RPMI8226 (cell line): ENCODE measurements around the gene ACTN2.

Source experiments
- DNase-seq: peaks from one replicate; pipeline ENCODE4 v3.0.0-alpha.2; 2015

ACTN2 gene

DNA sequence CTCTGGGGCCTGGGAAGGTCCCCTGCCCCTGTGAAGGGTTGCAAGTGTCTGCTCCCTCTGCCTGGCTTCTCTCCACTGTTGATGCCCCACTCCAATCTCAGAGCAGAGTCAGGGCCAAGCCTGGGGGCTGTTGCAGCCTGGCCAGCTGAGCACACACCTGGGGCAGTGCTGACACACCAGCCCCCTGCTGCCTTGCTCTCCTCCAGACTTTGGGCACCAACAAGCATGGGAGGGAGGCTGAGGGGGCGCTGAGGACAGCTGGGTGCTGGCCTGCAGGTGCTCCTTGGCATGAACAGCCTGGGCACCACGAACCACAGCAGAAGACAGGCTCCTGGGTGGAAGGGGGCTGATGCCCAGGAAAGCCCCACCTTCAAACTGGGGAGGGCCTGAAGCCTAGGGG, 99.2 kb downstream of the ACTN2 start:
- no peak for DNase-seq

DNA sequence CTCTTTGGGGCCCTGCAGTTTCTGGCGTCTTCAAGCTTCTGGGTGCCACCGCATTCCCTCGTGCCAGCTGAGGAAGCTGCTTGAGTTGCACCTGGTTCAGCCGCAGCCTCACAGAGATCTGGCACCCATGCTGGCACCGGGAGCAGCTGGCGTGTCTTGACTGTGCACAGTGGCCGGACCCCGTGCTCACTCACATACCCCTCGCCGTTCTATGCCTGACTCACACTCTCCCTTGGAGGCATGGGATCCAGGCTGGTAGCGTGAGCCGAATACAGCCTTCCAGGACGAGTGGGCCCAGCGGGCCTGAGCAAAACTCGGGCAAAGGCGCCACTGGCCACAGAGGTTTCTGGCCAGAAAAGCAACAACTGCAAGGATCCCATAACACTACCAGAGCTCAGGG, 100.2 kb downstream of the ACTN2 start:
- DNase-seq = no peak

DNA sequence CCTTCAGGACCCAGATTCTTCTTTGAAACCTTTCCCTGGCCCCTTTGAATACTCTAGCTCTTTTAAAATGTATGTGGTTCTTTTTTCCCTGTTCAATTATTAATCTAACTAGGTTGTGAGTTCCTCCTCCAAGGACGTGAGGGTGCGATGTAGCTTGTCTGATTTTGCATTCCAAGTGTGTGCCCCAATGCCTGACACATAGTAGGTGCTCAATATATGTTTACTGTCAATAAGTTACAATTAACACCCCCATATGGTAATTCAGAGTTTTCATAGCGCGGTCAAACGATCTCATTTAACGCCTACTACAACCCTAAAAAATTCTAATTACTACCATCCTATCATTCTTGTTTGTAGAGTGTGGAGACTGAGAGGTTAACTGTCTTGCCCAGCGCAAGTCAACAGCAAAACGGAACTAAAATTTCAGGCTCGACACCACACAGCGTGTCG, 108.3 kb downstream of the ACTN2 start:
- DNase-seq = no peak

GRCh38 chr1:236795035-236795756, 108.9 kb downstream of the ACTN2 start, which contains the start of gene MTR:
Gene MTR, plus strand, starts transcription at chr1:236795292. Its CDS starts 412 bp downstream, at chr1:236795704.
- DNase-seq = peak; percentile 100

- peak; percentile 49 for DNase-seq
Observed at GRCh38 chr1:236795757-236796667, 109.7 kb downstream of the ACTN2 start.

GRCh38 chr1:236799001-236799400, 112.7 kb downstream of the ACTN2 start:
- DNase-seq = no peak

- DNase-seq = no peak
Observed at GRCh38 chr1:236800002-236800620, 113.8 kb downstream of the ACTN2 start.

DNA sequence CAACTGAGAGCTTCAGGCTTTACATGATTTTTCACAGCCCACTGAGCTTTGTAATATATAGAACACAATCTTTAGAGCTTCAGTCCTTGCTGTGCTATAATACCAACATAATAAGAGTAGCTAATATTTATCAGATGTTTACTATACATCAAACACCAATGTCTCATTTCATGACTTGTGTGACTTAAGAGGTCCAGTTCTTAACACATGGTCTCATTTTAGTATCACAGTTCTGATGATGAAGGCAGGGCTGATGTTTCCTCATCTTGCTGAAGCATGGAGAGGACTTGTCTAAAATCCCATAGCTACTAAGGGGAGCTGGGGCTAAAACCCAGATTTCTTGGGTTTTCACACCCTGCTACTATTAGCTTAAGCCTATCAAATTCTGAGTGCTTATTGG, 114.3 kb downstream of the ACTN2 start:
- no peak for DNase-seq

GRCh38 chr1:236802264-236802663, 116.0 kb downstream of the ACTN2 start:
- DNase-seq = no peak

DNA sequence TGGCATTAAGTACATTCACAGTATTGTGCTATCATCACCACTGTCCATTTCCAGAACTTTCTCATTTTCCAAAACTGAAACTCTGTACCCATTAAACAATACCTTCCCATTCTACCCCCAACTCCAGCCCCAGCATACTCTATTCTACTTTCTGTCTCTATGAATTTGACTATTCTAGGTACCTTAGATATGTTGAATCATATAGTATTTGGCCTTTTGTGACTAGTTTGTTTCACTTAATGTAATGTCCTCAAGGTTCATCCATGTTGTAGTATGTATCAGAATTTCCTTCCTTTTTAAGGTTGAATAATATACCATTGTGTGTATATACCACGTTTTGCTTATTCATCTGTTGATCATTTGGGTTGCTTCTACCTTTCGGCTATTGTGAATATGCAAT, 120.3 kb downstream of the ACTN2 start:
- no peak for DNase-seq

DNA sequence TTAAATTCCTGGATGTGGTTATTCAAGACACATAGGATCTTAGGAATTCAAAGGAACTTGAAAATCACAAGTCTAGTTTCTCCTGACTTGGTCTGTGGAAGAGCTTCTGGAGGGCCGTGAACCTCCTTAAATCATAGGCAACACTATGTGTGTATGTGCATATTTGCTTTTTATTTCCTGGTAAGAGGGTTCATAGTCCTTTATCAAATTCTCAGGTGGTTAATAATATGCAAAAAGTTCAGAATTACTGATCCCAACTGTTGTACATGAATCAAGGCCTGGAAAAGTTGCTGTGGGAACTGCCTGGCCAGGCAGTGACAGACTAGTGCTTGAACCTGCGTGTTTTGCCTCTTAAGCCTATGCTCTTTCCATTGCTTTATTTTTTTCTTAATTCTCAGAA, 121.7 kb downstream of the ACTN2 start:
- no peak for DNase-seq

DNA sequence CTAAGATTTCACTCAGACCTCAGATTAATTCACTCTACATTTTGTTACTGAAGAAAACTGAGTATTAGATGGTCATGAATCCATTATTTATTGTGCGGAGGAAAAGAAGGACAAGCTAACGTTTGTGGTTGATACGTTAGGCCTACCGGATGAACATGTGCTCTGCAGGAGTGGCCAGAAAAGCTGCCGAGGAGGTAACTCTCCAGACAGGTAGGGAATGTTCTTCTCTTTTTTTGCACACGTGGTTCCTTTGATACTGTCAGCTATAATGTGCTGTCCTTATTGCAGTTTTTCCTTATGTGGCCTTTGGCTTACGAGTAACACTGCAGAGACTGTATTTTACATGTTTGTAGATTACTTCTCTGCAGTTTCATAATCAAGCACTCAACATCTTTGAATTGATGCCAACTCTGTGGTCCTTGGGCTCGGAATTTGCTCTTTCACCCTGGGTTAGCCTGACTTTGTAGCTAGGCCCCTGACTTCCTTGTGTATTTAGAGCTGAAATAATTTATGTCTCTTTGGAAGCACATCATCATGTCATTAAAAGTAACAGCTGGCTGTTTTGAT, 122.3 kb downstream of the ACTN2 start:
- DNase-seq = no peak

- no peak for DNase-seq
Observed at GRCh38 chr1:236809148-236809547, 122.8 kb downstream of the ACTN2 start.

DNA sequence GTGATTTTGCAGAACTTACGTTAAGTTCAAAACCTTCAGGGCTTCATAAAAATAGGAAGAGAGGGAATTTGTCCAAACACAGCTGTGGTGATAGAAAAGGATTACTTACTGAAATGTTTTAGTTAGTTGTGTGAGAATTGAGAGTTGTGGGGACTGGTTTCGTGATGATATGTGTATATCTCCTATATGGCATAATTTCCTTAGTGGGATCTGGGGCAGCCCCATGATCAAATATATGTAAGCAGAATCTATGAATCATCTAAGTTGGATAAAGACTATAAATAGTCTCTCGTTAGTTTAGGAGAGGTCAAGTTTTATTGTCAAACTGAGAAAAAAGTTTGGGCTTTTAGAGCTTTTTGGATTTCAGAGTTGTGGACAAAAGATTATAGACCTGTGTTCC, 123.7 kb downstream of the ACTN2 start:
- DNase-seq = no peak

- DNase-seq = no peak
Observed at GRCh38 chr1:236812334-236813030, 126.2 kb downstream of the ACTN2 start.
